GM12865 (cell line): ENCODE measurements around the gene MEIS3.

Source experiments
- DNase-seq: peaks from one replicate; pipeline ENCODE4 v3.0.0; 2010; ENCODE audit warnings: low read depth
- H3K4me3 ChIP-seq: 2 replicates; pipeline ENCODE4 v1.5.1; 2011; ENCODE audit warnings: mild to moderate bottlenecking, low read depth, low read length, control low read depth
- CTCF ChIP-seq: IDR thresholded peaks from 2 replicates; pipeline ENCODE4 v1.5.1; 2011; ENCODE audit warnings: low read length, control low read depth, low read depth, inconsistent platforms; ENCODE audit not compliant: insufficient read depth; ENCODE audit errors: missing control alignments

MEIS3 gene

DNA sequence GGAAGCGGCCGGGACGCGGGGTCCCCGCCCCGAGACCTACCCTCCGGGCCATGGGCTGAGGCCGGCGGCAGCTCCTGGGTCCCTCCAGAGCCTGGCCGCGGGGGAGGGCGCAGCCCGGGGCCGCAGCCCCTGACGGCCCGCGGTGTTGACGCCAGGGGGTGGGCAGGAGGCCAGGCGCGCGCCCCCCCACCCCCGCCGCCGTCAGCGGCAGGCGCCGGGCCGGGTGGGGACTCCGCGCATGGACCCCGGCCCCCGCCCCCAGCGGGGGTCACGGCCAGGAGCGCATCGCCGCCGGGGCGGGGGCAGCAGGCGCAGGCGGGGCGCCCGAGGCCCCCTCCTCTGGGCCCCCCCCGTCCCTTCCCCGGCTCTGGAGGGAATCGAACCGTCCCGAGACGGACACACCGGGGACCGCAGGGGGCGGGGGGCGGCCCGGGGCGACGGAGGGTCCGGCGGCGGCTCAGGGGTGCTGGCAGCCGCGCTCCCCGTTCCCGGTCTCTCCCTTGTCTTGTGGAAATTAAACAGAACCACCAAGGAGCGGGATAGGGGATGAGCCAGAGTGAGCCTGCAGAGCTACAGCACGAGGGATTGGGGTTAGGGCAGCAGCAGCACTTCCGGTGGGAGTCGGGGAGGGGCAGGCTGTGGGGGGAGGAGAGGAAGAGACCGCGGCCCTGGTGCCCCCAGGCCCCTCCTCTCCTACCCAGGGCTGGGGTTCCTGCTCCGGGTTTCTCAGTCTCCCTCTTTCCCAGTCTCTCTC is at the start of gene MEIS3:
Gene MEIS3 (minus strand): TSS at position 498 of the 754 bp plus-strand sequence. CDS start 446 bp downstream, at position 52.
- TF ChIP-seq CTCF = no peak
- no peak within 1 kb of the TSS for H3K4me3 ChIP-seq
- DNase-seq = no peak

DNA sequence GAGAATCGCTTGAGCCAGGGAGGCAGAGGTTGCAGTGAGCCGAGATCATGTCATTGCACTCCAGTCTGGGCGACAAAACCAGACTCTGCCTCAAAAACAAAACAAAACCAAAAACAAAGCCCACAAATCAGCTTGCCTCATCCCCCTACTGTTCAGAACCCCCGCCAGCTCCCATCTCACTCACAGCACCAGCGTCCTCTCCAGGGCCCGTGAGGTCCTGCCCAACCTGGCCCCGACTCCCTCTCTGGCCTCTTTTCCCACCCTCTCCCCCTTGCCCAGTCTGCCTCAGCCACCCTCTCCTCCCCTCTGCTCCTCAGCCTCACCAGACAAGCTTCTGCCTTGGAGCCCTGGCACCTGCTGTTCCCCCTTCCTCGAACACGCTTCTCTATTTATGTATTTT is 48.6 kb upstream of the MEIS3 start:
- no peak for DNase-seq
- no peak overlapping the region for H3K4me3 ChIP-seq
- TF ChIP-seq CTCF = no peak

DNA sequence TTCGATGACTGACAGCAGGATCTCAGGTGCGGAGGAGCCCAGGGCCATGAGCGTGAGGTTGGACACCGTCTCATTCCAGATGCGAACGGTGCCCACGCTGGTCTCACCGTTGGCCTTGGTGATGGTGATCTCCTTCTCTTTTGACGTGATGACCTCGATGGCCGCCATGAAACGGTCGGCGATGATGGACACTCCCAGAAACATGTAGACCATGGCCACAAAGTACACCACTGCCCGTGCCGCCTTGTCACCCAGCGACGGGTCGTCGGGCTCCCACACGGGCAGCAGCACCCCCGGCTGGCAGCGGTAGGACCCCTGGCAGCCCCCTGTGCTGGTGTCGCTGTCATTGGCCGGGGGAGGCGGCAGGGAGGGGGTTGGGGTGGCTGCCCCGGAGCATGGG is 46.6 kb upstream of the MEIS3 start:
- no peak for DNase-seq
- H3K4me3 ChIP-seq = no peak overlapping the region
- no peak for TF ChIP-seq CTCF

DNA sequence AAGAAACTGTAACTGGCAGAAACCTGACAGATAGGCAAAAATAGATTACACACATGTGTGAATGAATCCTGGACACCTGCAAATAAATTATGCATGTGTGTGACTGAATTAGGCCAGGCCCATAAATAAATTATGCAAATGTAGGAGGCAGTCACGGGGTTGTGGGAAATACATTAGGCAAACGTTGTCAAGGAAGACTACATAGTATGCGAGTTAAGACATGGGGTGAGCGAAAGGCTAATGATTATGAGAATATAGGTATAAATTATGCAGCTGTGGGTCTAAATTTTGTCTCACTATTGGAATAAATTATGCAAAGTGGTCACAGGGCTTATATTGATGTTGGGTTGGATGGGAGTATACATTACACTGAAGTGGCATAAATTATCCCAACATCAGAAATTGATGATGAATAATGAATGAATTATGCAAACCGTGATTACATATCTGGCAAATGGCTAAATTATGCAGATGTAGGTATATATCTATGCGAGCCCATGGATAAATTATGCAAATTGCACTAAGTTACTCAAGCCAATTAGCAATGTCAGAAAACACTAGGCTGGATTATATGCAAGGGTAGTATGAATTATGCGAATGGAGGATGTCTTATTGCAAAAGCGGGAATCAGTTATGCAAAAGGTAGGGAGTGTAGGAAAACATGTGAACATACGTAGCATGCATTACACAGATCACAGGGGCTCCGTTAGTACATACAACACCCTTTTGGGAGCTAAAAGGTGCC is 45.5 kb upstream of the MEIS3 start:
- no peak overlapping the region for H3K4me3 ChIP-seq
- DNase-seq = no peak
- no peak for TF ChIP-seq CTCF

GRCh38 chr19:47461876-47462275 is 42.5 kb upstream of the MEIS3 start:
- no peak for TF ChIP-seq CTCF
- no peak overlapping the region for H3K4me3 ChIP-seq
- peak; percentile 30 for DNase-seq

DNA sequence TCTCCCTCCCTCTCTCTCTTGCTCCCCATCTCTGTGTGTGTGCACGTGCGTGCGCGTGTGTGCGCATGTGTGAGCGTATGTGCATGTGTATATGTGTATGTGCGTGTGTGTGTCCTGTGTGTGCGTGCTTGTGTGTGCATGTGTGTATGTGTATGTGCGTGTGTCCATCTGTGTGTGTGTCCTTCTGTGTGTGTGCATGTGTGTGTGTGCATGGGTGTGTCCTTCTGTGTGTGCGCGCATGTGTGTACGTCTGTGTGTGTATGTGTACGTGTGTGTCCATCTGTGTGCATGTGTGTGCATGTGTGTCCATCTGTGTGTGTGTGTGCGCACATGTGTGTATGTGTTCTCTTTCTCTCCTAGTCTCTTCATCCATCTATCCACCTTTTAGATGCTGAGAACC is 40.1 kb upstream of the MEIS3 start:
- no peak for TF ChIP-seq CTCF
- no peak for DNase-seq
- H3K4me3 ChIP-seq = no peak overlapping the region
